WERI-Rb-1 (cell line): ENCODE results near the gene VSTM1.

Source experiments
- DNase-seq: peaks from one replicate; pipeline ENCODE4 v3.0.0-alpha.2; 2020
- H3K27ac ChIP-seq: fragments of 250-450 bp; sonication (Bioruptor Pico); 2 replicates; pipeline ENCODE4 v1.5.1; 2020; ENCODE audit warnings: mild to moderate bottlenecking, moderate library complexity
- H3K27me3 ChIP-seq: fragments of 250-450 bp; sonication (Bioruptor Pico); 2 replicates; pipeline ENCODE4 v1.5.1; 2021; ENCODE audit warnings: mild to moderate bottlenecking, low read depth, moderate library complexity; ENCODE audit not compliant: insufficient read depth, severe bottlenecking
- H3K36me3 ChIP-seq: fragments of 250-450 bp; sonication (Bioruptor Pico); 2 replicates; pipeline ENCODE4 v1.5.1; 2020; ENCODE audit warnings: mild to moderate bottlenecking, moderate library complexity
- H3K4me3 ChIP-seq: 2 replicates; pipeline ENCODE4 v1.5.1; 2011; ENCODE audit warnings: low read depth, mild to moderate bottlenecking, control low read depth, low read length
- H3K9me3 ChIP-seq: fragments of 250-450 bp; sonication (Bioruptor Pico); 2 replicates; pipeline ENCODE4 v1.5.1; 2021; ENCODE audit warnings: mild to moderate bottlenecking, moderate library complexity; ENCODE audit not compliant: severe bottlenecking
- CTCF ChIP-seq: IDR thresholded peaks from 2 replicates; pipeline ENCODE4 v1.5.1; 2011; ENCODE audit warnings: low read depth, mild to moderate bottlenecking, control low read depth, inconsistent platforms, low read length

The VSTM1 gene

GRCh38 chr19:54030895-54031586 is 32.7 kb downstream of the VSTM1 start:
- H3K27me3 ChIP-seq, result peaks cover 60% of the 10 kb centered on the region
- H3K27ac ChIP-seq, result no peak overlapping the region
- no peak overlapping the region for H3K4me3 ChIP-seq
- peak; percentile 22; the same call in 1 of the 2 replicates for TF ChIP-seq CTCF
- DNase-seq, result peak; percentile 19
- H3K9me3 ChIP-seq, result peaks cover 2% of the 10 kb centered on the region
- H3K36me3 ChIP-seq, result no peaks in the 10 kb centered on the region

- DNase-seq, result peak; percentile 69
- peaks cover 2% of the 10 kb centered on the region for H3K9me3 ChIP-seq
- TF ChIP-seq CTCF, result peak; percentile 67
- no peaks in the 10 kb centered on the region for H3K36me3 ChIP-seq
- H3K4me3 ChIP-seq, result no peak overlapping the region
- H3K27me3 ChIP-seq, result peaks cover 66% of the 10 kb centered on the region
- no peak overlapping the region for H3K27ac ChIP-seq
These were observed 33.7 kb downstream of the VSTM1 start for GRCh38 chr19:54029930-54030490.

- peaks cover 68% of the 10 kb centered on the region for H3K27me3 ChIP-seq
- DNase-seq, result no peak
- H3K4me3 ChIP-seq, result no peak overlapping the region
- H3K27ac ChIP-seq, result no peak overlapping the region
- H3K36me3 ChIP-seq, result no peaks in the 10 kb centered on the region
- peaks cover 2% of the 10 kb centered on the region for H3K9me3 ChIP-seq
- no peak for TF ChIP-seq CTCF
These were observed 34.4 kb downstream of the VSTM1 start for GRCh38 chr19:54029301-54029700.

GRCh38 chr19:54026656-54027055 is 37.0 kb downstream of the VSTM1 start:
- H3K36me3 ChIP-seq, result no peaks in the 10 kb centered on the region
- H3K9me3 ChIP-seq, result peaks cover 2% of the 10 kb centered on the region
- no peak overlapping the region for H3K4me3 ChIP-seq
- no peak overlapping the region for H3K27ac ChIP-seq
- no peak for DNase-seq
- peaks cover 56% of the 10 kb centered on the region for H3K27me3 ChIP-seq
- no peak for TF ChIP-seq CTCF

- Histone ChIP-seq H3K36me3 (no peaks in the 10 kb centered on the region), H3K27ac (no peak overlapping the region), H3K4me3 (no peak overlapping the region), H3K27me3 (peaks cover 39% of the 10 kb centered on the region), H3K9me3 (peaks cover 2% of the 10 kb centered on the region)
- no peak for DNase-seq
- TF ChIP-seq CTCF, result no peak
These were observed 39.0 kb downstream of the VSTM1 start for GRCh38 chr19:54024660-54025059.
